Measurements from ENCODE around the gene C1R.

Gene C1R

DNA sequence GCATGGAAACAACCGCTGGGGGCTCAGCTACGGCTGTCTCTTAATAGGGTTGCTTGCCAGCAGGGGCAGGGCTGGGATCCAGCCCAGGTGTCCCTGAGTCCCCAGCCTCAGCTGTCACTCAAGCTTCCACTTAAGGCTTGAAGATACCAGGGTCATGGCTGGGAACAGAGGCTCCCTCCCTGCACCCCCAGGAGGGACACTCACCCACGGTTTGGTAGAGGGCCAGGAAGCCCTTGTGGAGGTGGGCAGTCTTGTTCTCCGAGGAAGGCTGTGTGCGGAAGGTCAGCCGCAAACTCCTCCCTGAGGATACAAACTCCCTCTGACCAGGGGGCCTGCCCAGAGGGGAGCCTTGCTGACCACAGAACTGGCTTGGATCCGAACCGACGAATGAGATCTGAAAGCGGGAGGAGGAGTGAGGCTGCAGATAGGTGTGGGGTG is 9.5 kb upstream of the C1R start:
- in situ Hi-C loops (cut with MboI; ENCODE audit: low sequenced_read_pairs): loop anchor here (25.0 kb wide), 1 partner anchor 164 kb away; the partner anchor contains the start of genes ATN1, C12orf57 and RNU7-1

DNA sequence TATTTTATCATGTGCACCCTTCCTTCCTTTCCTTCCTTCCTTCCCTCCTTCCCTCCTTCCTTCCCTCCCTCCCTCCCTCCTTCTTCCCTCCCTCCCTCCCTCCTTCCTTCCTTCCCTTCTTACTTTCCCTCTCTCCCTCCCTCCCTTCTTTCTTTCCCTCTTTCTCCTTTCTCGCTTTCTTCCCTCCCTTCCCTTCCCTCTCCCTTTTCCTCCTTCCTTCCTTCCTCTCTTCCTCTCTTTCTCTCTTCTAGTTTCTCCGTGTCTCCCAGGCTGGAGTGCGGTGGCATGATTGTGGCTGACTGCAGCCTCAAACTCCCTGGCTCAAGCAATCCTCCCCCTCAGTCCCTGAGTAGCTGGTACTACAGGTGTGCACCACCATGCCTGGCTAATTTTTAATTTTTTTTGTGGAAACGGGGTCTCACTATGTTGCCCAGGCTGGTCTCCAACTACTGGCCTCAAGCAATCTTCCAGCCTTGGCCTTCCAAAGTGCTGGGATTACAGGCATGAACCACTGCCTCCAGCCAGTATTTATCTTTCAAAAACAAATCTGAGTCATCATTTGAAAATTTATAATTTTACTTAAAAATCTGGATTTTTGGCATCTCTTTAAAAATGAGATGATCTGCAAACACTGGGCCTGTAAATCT is 8.9 kb upstream of the C1R start:
- in situ Hi-C loops (cut with MboI; ENCODE audit: low sequenced_read_pairs): loop anchor here (25.0 kb wide), 1 partner anchor 164 kb away; the partner anchor contains the start of genes ATN1, C12orf57 and RNU7-1

DNA sequence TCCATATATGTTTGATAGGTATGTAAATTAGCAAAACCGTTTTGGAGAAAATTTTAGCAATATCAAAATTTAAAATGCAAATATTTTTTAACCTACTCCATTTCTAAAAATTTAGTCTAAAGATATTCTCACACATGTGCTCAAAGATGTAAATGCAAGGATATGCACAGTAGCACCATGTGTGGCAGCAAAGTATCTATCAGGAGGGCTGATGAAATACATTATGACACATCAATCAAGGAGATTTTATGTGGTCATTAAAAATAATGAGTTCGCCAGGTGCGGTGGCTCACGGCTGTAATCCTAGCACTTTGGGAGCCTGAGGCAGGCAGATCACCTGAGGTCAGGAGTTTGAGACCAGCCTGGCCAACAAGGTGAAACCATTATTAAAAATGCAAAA is 8.0 kb upstream of the C1R start:
- in situ Hi-C loops (cut with MboI; ENCODE audit: low sequenced_read_pairs): loop anchor here (25.0 kb wide), 1 partner anchor 163 kb away; the partner anchor contains the start of genes ATN1, C12orf57 and RNU7-1

DNA sequence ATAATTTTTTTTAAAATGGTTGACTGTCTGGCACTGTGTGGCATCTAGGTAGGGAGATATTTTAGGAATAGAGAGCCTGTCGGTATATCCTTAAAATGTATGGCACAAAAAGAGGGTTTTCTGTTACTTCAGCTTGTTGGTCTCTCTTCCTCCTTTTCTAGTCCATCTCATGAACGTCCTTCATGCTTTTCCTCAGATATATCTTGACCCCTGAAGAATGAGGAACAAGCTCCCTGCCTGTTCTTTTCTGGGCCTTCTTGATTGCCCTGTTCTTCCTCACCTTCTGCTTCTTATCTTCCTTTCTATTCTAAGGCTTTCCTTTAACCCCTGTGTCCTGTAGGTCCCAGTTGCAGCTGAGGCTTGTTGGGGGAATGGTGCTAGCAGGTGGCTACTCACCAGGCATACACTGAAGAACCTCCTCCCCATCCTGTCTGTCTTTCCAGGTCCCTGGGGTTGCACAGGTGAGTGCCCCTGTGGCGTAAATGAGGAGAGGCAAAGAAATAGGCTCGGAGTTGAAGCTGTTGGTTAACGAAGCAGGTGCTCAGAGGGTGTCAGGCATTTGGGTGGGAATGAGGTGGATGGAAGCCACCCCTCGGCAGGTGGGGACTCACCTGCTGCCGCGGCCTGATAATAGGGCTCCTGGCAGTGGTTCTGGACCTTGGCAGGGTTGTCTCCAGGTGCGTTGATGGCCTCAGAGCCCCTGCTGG is 7.2 kb upstream of the C1R start:
- in situ Hi-C loops (cut with MboI; ENCODE audit: low sequenced_read_pairs): no loop called here

DNA sequence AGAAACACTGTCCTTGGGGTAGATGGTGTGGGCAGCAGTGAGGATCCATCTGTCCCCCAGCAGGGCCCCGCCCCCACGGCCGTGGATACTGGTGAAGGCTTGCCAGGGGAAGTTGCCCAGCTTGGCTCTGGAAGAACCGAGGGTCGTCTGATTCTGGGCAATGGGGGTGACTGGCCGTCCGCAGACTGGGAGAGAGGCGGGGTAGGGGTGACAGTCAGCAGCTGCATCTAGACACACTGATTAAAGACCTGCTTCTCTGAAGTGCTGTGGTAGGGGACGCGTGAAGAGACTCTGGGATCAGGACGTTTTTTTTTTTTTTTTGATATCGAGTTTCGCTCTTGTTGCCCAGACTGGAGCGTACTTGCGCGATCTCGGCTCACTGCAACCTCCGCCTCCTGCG is 4.7 kb upstream of the C1R start:
- in situ Hi-C loops (cut with MboI; ENCODE audit: low sequenced_read_pairs): no loop called here

DNA sequence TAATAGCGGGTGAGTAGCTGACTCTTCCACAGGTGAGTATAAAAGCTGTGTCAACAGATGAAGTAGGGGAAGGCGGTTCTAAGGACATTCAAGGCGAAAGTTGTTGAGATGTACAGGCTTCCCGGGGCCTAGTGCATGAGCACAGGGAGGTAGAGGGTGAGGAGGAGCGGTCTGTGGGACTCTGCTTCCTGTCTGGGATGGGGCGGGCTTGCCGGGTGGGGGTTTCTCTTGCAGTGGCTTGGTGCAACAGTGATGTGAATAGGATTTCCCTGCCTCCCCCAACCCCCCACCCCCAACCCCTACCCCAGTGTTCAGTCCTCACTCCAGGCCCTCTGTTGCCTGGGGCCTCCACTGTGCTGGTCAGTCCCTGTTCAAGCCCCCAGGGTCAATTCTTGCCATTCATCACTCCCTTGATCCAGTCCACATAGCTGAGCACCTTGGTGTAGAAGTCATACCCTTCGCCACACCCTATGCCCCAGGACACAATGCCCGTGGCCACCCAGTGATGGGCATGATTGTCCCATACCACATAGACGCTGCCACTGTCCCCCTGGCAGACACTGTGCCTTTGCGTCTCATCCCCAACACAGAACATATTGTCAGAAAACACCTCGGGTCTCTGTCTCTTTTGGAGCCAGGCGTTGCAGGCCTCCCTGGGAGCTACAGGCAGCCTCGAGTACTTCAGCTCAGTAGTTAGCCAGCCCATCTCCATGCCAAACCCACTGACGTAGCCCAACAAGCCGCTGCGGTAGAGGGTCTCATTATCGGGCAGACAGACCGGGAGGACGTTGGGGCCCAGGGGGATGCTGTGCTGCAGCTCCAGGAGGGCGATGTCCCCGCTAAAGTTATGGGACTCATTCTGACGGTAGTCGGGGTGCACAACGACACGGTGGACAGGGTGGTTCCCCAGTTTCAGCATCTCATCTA is 4.0 kb upstream of the C1R start:
- in situ Hi-C loops (cut with MboI; ENCODE audit: low sequenced_read_pairs): no loop called here

DNA sequence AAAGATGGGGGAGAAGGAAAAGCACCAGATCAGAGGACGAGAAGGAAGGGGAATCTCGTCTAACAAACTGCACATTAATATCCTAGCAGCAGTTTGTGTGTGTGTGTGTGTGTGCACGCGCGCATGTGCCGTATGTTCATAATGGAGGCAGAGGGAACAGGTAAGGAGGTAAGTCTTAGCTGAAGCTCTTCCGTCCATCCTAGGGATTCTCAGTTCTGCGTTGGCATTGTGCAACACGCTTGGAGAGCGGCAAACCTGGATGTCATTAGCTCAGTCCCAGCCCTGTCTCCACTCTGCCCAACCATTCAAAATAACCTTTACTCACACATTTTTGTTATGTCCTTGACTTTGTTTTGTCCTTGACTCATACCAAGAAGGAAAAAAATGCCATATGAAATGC is 1.6 kb upstream of the C1R start:
- in situ Hi-C loops (cut with MboI; ENCODE audit: low sequenced_read_pairs): no loop called here

DNA sequence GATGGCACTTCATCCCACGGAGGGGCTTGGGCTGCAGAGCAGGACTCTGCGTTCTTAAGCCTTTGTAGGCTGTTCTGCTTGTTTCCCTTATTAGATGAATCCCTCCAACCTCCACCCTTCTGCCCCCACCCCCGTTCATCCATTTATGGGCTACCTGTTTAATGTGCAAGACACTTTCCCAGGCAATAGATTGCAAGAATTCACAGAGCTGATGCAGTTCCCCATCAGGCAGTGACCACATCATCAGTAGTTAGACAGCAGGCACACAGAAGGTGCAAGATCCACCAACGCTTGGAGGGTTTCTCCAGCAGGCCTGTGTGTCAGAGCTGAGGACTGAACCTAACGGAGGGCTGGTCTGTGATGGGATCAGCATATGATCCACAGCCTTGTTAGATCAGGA is 1.2 kb upstream of the C1R start:
- in situ Hi-C loops (cut with MboI; ENCODE audit: low sequenced_read_pairs): no loop called here

DNA sequence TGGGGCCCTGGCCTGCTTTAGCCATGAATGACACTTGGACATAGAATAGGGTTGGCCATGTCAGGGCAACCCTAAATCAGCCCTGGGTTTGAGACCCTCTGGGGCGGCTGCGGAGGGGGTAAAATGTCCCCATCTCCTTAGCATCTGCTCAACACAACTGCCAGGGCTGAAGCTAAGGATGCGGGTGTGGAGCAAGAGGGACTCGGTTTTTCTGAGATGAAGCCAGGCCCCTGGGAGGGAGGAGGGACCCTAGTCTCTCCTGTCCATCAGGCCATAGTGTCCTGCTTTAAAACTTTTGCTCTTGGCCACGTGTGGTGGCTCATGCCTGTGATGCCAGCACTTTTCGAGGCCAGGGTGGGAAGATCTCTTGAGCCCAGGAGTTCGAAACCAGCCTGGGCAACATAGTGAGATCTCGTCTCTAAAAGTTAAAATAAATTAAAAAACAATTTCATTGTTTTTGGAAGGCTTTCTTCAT is 778 bp upstream of the C1R start:
- in situ Hi-C loops (cut with MboI; ENCODE audit: low sequenced_read_pairs): no loop called here

DNA sequence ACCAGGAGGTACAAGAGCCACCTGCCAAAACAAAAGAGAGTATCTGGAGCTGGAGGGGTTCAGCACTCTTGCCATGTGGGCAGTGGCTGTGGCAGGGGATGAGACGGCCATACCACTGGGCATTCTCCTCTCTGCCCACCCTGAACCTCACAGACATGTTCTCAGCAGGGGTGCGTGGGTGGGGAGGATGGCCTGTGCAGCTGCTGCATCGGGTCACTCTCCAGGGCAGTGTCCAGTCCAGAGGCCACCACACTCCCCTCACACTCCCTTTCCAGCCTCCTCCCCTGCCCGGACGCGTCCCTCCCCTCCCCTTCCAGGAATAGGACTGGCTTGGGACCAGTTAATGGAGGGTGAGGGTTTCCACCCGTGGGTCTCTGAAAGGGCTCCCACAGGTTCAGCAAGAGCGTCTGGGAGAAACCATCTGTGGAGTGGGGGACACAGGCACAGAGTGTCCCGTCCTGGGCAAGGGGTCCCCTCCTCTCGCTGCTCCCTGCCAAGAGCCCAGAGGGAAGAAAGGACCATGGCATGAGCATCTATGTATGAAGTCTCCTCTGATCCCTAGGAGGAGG is 501 bp downstream of the C1R start:
- in situ Hi-C loops (cut with MboI; ENCODE audit: low sequenced_read_pairs): no loop called here

DNA sequence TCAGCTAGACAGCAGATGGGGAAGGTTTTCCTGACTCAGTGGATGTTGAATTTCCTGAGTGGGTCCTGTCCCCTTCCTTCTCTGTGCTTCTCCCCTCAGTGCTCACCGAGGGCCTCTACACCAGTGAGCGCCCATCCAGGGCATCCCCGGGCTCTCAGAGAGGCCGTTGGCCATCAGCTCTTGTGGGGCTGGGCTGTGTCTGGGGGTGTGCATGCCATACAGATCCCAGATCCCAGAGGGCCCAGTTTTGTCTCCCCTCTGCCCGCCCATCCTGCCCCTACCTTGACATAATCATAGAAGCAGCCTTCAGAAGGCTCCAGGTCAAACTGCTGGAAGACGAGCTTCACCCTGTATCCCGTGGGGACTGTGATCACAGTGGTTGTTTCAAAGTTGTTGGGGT is 1.1 kb downstream of the C1R start:
- in situ Hi-C loops (cut with MboI; ENCODE audit: low sequenced_read_pairs): no loop called here

DNA sequence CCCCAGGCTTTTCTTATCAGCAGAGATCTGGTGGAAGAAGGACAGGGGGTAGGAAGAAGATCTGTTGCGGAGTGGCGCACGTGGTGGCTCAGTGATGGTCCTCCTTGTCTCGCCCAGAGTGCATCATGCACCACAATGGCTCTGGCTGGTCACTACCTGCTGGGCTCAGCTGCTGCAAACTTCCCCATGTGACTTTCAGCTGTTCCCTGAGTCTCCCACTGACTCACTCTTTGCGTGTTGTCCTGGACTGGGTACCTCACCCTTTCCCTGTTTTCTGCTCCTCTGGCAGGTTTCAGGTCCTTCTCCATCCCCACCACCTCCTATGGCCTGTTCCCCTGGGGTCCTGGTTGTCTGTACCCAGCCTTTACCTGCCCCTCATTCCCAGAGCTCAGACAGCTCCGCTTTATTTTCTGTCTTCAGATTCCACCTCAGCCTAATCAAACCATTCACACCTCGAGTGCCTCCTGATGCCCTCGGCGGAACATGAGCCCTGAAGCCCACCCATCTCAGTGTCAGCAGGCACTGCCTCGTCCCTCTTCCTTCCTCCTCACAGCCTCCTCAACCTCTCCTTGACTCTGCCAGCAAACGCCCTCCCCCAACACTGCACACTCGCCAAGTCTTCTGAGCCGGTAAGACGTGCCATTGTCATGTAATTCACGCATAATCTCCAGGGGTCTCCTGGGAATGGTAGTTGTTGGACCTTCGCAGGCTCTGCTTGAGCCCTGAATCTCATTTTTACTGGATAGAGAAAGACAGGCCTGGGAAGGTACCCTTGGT is 1.8 kb downstream of the C1R start:
- in situ Hi-C loops (cut with MboI; ENCODE audit: low sequenced_read_pairs): no loop called here

DNA sequence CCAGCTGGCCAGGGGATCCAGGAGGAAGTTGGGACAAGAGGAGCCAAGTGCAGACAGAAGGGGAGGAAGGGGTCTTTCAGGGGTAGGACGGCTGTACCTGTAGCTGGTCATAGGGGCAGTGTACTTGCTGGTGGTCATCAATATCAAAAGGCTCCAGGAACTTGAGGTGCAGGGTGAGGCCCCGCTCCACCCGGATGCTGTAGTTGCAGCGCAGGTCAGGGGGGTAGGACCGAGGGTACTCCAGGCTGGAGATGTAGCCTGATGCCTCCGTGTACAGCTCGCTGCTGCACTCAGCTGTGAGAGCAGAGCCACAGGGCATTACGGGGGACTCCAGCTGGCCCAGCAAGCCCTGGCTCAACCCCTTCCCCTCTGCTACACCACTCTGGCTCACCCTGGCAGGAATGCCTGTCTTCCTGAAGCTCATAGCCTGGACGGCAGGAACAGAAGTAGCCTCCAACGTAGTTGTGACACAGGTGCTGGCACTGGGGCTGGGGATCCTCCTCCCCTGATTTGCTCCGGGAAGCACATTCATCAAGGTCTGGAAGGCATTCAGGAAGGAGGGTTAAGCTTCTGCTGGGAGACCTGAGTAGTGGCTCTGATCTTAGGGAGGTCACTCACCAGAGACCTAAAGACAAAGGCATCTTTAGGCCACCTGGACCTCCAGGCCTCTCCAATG is 2.9 kb downstream of the C1R start:
- in situ Hi-C loops (cut with MboI; ENCODE audit: low sequenced_read_pairs): no loop called here

DNA sequence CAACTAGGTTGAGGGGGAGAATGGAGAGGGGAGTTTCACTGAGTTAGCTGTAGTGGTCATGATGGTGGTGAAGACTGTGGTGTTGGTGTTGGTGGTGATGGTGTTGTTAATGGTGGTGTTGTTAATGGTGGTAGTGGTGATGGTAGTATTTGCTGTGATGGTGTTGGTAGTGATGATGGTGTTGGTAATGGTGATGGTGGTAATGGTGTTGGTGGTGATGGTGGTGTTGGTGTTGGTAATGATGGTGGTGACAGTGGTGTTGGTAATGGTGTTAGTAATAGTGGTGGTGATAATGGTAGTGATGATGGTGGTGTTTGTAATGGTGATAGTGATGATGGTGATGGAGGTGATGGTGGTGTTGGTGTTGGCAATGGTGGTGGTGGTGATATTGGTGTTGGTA is 9.1 kb downstream of the C1R start:
- in situ Hi-C loops (cut with MboI; ENCODE audit: low sequenced_read_pairs): no loop called here

DNA sequence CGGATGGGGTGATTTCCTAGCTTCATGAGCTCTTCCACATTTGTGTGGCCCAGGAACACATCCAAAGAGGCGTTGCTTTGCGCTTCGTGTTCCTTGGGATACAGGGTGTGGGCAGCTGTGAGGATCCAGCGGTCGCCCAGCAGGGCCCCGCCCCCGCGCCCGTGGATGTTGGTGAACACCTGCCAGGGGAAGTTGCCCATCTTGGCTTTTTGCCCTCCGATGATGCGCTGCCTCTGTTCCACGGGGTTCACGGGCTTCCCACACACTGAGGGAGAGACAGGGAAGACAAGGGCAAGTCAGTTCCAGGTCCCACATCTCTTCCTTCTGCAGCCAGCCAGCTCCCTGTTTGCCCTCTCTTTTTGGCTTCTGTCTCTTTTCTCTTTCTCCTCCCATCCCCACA is 11.2 kb downstream of the C1R start:
- in situ Hi-C loops (cut with MboI; ENCODE audit: low sequenced_read_pairs): no loop called here

DNA sequence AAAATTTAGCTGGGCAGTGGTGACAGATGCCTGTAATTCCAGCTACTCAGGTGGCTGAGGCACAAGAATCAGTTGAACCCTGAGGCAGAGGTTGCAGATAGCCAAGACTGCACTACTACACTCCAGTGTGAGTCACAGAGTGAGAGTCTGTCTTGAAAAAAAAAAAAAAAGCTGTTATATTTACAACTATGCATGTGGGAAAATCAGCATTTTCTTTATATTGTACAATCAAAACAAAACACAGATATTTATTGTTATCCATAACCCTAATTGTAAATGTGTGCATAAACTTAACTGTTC is 12.5 kb downstream of the C1R start:
- in situ Hi-C loops (cut with MboI; ENCODE audit: low sequenced_read_pairs): no loop called here

DNA sequence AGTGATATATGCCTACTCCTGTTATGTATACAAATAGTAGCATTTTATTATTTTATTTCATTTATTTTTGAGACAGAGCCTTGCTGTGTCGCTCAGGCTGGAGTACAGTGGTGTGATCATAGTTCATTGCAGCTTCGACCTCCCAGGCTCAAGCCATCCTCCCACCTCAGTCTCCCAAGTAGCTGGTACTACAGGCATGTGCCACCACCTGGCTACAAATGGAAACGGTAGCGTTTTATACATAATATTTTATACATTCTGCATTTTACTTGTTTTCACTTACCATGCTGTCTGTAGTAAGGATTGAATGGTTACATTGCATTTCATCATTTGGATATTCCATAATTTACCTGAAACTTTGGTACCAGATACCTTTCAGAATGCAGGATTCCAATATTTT is 14.1 kb downstream of the C1R start:
- in situ Hi-C loops (cut with MboI; ENCODE audit: low sequenced_read_pairs): no loop called here

DNA sequence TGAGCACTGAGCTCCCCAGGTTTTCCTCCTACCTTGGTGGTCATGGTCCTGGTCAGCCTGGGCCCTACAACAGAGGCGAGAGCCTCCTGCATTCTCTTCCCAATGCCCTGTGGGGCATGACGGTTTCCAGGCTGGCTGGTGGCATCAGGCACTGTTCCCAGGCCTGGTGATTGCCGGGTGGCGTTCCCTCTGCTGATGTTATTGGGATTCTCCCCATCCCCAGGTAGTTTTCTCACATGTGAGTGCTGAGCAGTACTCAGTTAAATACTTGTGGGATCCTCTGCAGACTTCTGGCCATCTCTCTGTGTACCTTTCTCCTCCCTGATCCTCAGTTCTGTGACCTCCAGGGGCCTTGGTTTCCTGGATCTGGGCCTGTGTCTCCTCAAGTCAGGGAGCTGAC is 15.8 kb downstream of the C1R start:
- in situ Hi-C loops (cut with MboI; ENCODE audit: low sequenced_read_pairs): no loop called here

DNA sequence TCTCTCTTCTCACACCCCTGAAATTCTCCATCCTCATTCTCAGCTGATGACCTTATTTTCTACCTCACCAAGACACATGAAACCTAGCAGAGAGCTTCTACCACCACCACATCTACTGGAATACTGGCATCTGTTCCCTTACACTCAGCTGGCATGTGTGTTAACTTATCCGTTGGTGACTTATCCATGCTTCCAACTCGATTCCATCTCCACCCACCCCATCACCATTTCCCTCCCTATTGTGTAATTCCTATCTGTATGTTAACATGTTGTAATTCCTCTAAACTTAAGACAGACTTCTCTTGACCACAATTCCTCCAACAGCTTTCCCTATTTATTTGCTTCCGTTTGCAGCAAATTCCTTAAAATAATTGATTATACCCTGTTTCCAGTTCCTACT is 16.3 kb downstream of the C1R start:
- in situ Hi-C loops (cut with MboI; ENCODE audit: low sequenced_read_pairs): no loop called here

DNA sequence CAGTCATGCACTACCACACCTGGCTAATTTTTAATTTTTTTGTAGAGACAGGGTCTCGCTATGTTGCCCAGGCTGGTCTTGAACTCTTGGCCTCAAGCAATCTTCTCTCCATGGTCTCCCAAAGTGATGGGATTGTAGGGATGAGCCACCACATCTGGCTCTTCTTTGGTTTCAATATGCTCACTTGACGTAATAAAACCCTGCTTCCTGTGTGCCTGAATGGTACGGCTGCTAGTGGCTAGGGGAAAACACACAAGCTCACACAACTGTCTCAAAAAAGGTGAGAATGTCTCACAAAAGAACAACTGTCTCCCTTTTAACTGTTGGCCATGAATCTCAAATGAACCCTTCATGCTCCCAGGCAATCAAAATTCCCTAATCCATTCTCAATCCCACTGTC is 16.7 kb downstream of the C1R start:
- in situ Hi-C loops (cut with MboI; ENCODE audit: low sequenced_read_pairs): no loop called here
